ENCODE measurements around the gene SERTAD2.

GRCh38 chr2:64632835-64633819, 20.6 kb downstream of the SERTAD2 start:
- no peak for TF ChIP-seq CTCF (IDR thresholded peaks at IDR 0.05)
- no peak for TF ChIP-seq EZH2 (IDR thresholded peaks at IDR 0.05)

All from neural progenitor cell (in vitro differentiated cells).